ENCODE data around the gene GALNS.

GRCh38 chr16:88850531-88851199 is 6.1 kb downstream of the GALNS start:
- no peak for TF ChIP-seq CTCF (conservative IDR thresholded peaks at IDR 0.05)
- TF ChIP-seq EZH2 (IDR thresholded peaks at IDR 0.05; ENCODE audit: low read depth) = no peak
